ENCODE results near the gene ATP8A1. TPM values are rescaled to one million over a fixed set of nuclear protein-coding genes. Genes with fewer than 3 reads are reported as not detected.
A peak's percentile ranks its signal among the peaks of the same experiment; 100 is the strongest.

The ATP8A1 gene
- total and polyA plus RNA-seq, 2 of the 8 experiments (the other 6 are each of a cell fraction or from before 2014, with no cell fraction given), result 3.7 to 14.9 TPM

- peak; percentile 52; the same call in 1 of the 2 replicates for TF ChIP-seq PHF8 (conservative IDR thresholded peaks at IDR 0.05; ENCODE audit: low read depth, low read length)
- no peak for TF ChIP-seq HDAC2 (IDR thresholded peaks at IDR 0.05; ENCODE audit: borderline replicate concordance in 1 of 2, low read depth in 2 of 2, low read length in 2 of 2)
- no peak for TF ChIP-seq TCF12 (IDR thresholded peaks at IDR 0.05; ENCODE audit: low read depth, low read length)
- no peak for TF ChIP-seq SUZ12 (IDR thresholded peaks at IDR 0.05; ENCODE audit: low read length)
- no peak for TF ChIP-seq POU5F1 (IDR thresholded peaks at IDR 0.05; ENCODE audit: low read depth, low read length)
- peak in 1 of 2 experiments; percentile 2; a peak in 1 of 4 replicates for TF ChIP-seq RAD21 (IDR thresholded peaks at IDR 0.05 in 1 of 2, conservative IDR thresholded peaks at IDR 0.05 in 1 of 2; ENCODE audit: low read depth in 2 of 2, low read length in 2 of 2)
- TF ChIP-seq NRF1 (IDR thresholded peaks at IDR 0.05; ENCODE audit: low read depth, low read length), result no peak
- no peak for TF ChIP-seq JUN (IDR thresholded peaks at IDR 0.05; ENCODE audit: low read depth, low read length)
- no peak for TF ChIP-seq SIRT6 (IDR thresholded peaks at IDR 0.05; ENCODE audit: low read length)
- no peak for TF ChIP-seq GABPA (IDR thresholded peaks at IDR 0.05; ENCODE audit: borderline replicate concordance, insufficient read depth, low read length)
- TF ChIP-seq EGR1 (IDR thresholded peaks at IDR 0.05; ENCODE audit: borderline replicate concordance, low read depth, low read length), result peak; percentile 32
- no peak for TF ChIP-seq RNF2 (IDR thresholded peaks at IDR 0.05; ENCODE audit: borderline replicate concordance, low read depth, low read length, missing control alignments, poor library complexity, severe bottlenecking)
- TF ChIP-seq BCL11A (IDR thresholded peaks at IDR 0.05; ENCODE audit: low read depth in 2 of 2, low read length in 2 of 2), result no peak
- TF ChIP-seq ASH2L (IDR thresholded peaks at IDR 0.05; ENCODE audit: low read length), result peak; percentile 14
- no peak for TF ChIP-seq CBX5 (IDR thresholded peaks at IDR 0.05; ENCODE audit: low read depth, low read length)
- no peak for TF ChIP-seq EZH2 (IDR thresholded peaks at IDR 0.05; ENCODE audit: low read depth, low read length, severe bottlenecking)
- TF ChIP-seq ZNF274 (IDR thresholded peaks at IDR 0.05; ENCODE audit: borderline replicate concordance, extremely low read depth, low read length), result no peak
- no peak for TF ChIP-seq KDM1A (IDR thresholded peaks at IDR 0.05; ENCODE audit: borderline replicate concordance, low read length)
- no peak for TF ChIP-seq CHD2 (IDR thresholded peaks at IDR 0.05; ENCODE audit: low read length)
- peak; percentile 89 for TF ChIP-seq SP4 (IDR thresholded peaks at IDR 0.05; ENCODE audit: low read length)
- TF ChIP-seq JUND (IDR thresholded peaks at IDR 0.05; ENCODE audit: low read length), result peak; percentile 95
- no peak for TF ChIP-seq RXRA (IDR thresholded peaks at IDR 0.05; ENCODE audit: insufficient read depth, low read depth, low read length)
These were observed at the start of gene ATP8A1 (continued) for GRCh38 chr4:42656944-42657792.
